K562 (cell line): ENCODE measurements around the gene STON2. TPM values are rescaled to one million over a fixed set of nuclear protein-coding genes. Genes with fewer than 3 reads are reported as not detected.
A peak's percentile ranks its signal among the peaks of the same experiment; 100 is the strongest.

Experiments used
- ADNP ChIP-seq: fragments of 200-800 bp; sonication (Bioruptor generic); IDR thresholded peaks from 2 replicates; pipeline ENCODE4 v1.6.1; 2016; ENCODE audit warnings: missing genetic modification characterization, missing compliant biosample characterization
- ARNT ChIP-seq, 2 experiments: fragments of 450-650 bp; IDR thresholded peaks; 2 replicates each; pipeline ENCODE4 v1.6.1; 2016; ENCODE audit warnings: mild to moderate bottlenecking in 1 of 2
- FOXJ2 ChIP-seq: fragments of 200-800 bp; sonication (Bioruptor generic); IDR thresholded peaks from 2 replicates; pipeline ENCODE4 v1.6.1; 2016; ENCODE audit warnings: missing genetic modification characterization, missing compliant biosample characterization
- FOXO4 ChIP-seq: fragments of 450-650 bp; formaldehyde crosslinking; IDR thresholded peaks from 2 replicates; pipeline ENCODE4 v1.4.0; 2020; ENCODE audit warnings: mild to moderate bottlenecking, moderate library complexity
- NRF1 ChIP-seq, 2 experiments: fragments of 450-650 bp; IDR thresholded peaks in 1 of 2; conservative IDR thresholded peaks in 1 of 2; 2 replicates each; pipeline ENCODE4 v1.6.1; 2014; ENCODE audit warnings: mild to moderate bottlenecking in 2 of 2
- PTRF ChIP-seq: fragments of 450-650 bp; IDR thresholded peaks from 2 replicates; pipeline ENCODE4 v1.6.1; 2016; ENCODE audit warnings: mild to moderate bottlenecking, missing genetic modification characterization, missing compliant biosample characterization
- RNF2 ChIP-seq: sonication (generic); IDR thresholded peaks from 2 replicates; pipeline ENCODE4 v1.6.1; 2016
- SPI1 ChIP-seq: IDR thresholded peaks from 2 replicates; pipeline ENCODE4 v1.6.1; 2011; ENCODE audit warnings: low read depth, low read length, control low read depth, borderline replicate concordance
- TAL1 ChIP-seq: fragments of 450-650 bp; IDR thresholded peaks from 2 replicates; pipeline ENCODE4 v1.6.1; 2016; ENCODE audit warnings: mild to moderate bottlenecking
- TFAP4 ChIP-seq: sonication (generic); formaldehyde crosslinking; IDR thresholded peaks from 2 replicates; pipeline ENCODE4 v1.8.0; 2022; ENCODE audit warnings: missing genetic modification reagents, mild to moderate bottlenecking, moderate library complexity, borderline replicate concordance
- YY1 ChIP-seq, 3 experiments: IDR thresholded peaks; 2 replicates each; pipeline ENCODE4 v1.6.1; 2011; ENCODE audit warnings: low read length in 2 of 3, mild to moderate bottlenecking in 2 of 3, moderate library complexity in 2 of 3, borderline replicate concordance in 1 of 3, control low read depth in 1 of 3, low read depth in 1 of 3; ENCODE audit not compliant: insufficient read depth in 3 of 3, insufficient replicate concordance in 2 of 3, control insufficient read depth in 1 of 3, insufficient read length in 1 of 3; ENCODE audit errors: extremely low read depth in 1 of 3
- ZNF407 ChIP-seq: fragments of 450-650 bp; IDR thresholded peaks from 2 replicates; pipeline ENCODE4 v1.6.1; 2016; ENCODE audit warnings: low read depth
- ZNF668 ChIP-seq: fragments of 250-450 bp; sonication (Bioruptor Pico); IDR thresholded peaks from 2 replicates; pipeline ENCODE4 v1.8.0; 2022; ENCODE audit warnings: mild to moderate bottlenecking, inconsistent platforms
- polyA plus RNA-seq, 8 experiments: library from polyadenylated mRNA; depleted of rRNA in 4 of 8; stranded (reverse) in 5 of 8; unstranded in 3 of 8; fragments of >200 nt; fragmentation: Nextera tagmentation in 2 of 8; fragmentation: Illumina TruSeq in 1 of 8; extraction: Ambion mirVana in 2 of 8; extraction: Trizol in 1 of 8; gene quantifications; 2 replicates each; pipeline versions ENCODE4 v1.2.1 to v1.2.3, GENCODE V29; 2011 to 2014; ENCODE audit warnings: inconsistent platforms in 1 of 8, missing spikeins in 1 of 8
- total RNA-seq, 7 experiments: library from RNA; depleted of rRNA in 6 of 7; stranded (reverse); fragments of >200 nt in 6 of 7; fragmentation: Illumina TruSeq in 2 of 7; extraction: Trizol in 2 of 7; gene quantifications; 2 replicates each; pipeline versions ENCODE4 v1.2.1 to v1.2.3, GENCODE V29; 2011 to 2021; ENCODE audit warnings: low replicate concordance in 1 of 7
- TF ChIP-seq, protein P1 (sequence below): fragments of 450-650 bp; IDR thresholded peaks from 2 replicates; pipeline ENCODE4 v1.6.1; 2014; ENCODE audit warnings: low read depth, mild to moderate bottlenecking, moderate library complexity, borderline replicate concordance

STON2 gene
- total and polyA plus RNA-seq, 9 of the 15 experiments (the other 6 are each of a cell fraction or from before 2014, with no cell fraction given) = 7.8 to 99.3 (median 53.5) TPM

- TF ChIP-seq ZNF407 = no peak
- TF ChIP-seq ADNP (tag) = no peak
- peak; percentile 73 for TF ChIP-seq RNF2
- TF ChIP-seq TFAP4 (CRISPR knock-in tag) = peak; percentile 84
- TF ChIP-seq, protein P1, sequence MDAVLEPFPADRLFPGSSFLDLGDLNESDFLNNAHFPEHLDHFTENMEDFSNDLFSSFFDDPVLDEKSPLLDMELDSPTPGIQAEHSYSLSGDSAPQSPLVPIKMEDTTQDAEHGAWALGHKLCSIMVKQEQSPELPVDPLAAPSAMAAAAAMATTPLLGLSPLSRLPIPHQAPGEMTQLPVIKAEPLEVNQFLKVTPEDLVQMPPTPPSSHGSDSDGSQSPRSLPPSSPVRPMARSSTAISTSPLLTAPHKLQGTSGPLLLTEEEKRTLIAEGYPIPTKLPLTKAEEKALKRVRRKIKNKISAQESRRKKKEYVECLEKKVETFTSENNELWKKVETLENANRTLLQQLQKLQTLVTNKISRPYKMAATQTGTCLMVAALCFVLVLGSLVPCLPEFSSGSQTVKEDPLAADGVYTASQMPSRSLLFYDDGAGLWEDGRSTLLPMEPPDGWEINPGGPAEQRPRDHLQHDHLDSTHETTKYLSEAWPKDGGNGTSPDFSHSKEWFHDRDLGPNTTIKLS = peak; percentile 93
- no peak for TF ChIP-seq FOXJ2
- 0 out of 4 replicates have a peak, but pooled peaks have one; percentile 25 to 28 for TF ChIP-seq ARNT (IDR thresholded peaks at IDR 0.05)
- no peak for TF ChIP-seq TAL1
- no peak for TF ChIP-seq ZNF668
- TF ChIP-seq NRF1 (conservative IDR thresholded peaks at IDR 0.05 in 1 of 2, IDR thresholded peaks at IDR 0.05 in 1 of 2) = peak; percentile 90 to 91
- no peak for TF ChIP-seq PTRF (tag)
- TF ChIP-seq FOXO4 (CRISPR knock-in tag) = no peak
- peak; percentile 82 to 98 (median 95) for TF ChIP-seq YY1 (IDR thresholded peaks at IDR 0.05; ENCODE audit: borderline replicate concordance in 1 of 3, control insufficient read depth in 1 of 3, extremely low read depth in 1 of 3, insufficient read depth in 3 of 3, insufficient read length in 1 of 3, insufficient replicate concordance in 2 of 3, low read depth in 1 of 3, low read length in 2 of 3)
- TF ChIP-seq SPI1 = no peak
Measured at GRCh38 chr14:81220830-81221578, 179.1 kb downstream of the STON2 start, which contains the start of gene GTF2A1 (continued).
